GM23338 (cell line): ENCODE measurements around the gene PIK3C2G. TPM values are rescaled to one million over a fixed set of nuclear protein-coding genes. Genes with fewer than 3 reads are reported as not detected.

Experiments
- ATAC-seq: fragments of 200-7000 bp; cut with Tn5 transposase; 3 replicates; pipeline ENCODE4 v1.9.1; 2020
- DNase-seq: peaks from one replicate; pipeline ENCODE4 v3.0.0-alpha.2; 2015; ENCODE audit warnings: low spot score
- H2AFZ ChIP-seq: fragments of 200-600 bp; sonication (generic); 2 replicates; pipeline ENCODE4 v1.8.0; 2016; ENCODE audit warnings: antibody characterized with exemption, mild to moderate bottlenecking, moderate library complexity
- H3F3A ChIP-seq: fragments of 200-600 bp; sonication (generic); replicated peaks from 2 replicates; pipeline ENCODE4 v1.8.0; 2017; ENCODE audit warnings: antibody characterized with exemption, mixed run types, low read depth
- H3K27ac ChIP-seq: fragments of 200-600 bp; sonication (generic); 2 replicates; pipeline ENCODE4 v1.6.1; 2016; ENCODE audit warnings: low read depth
- H3K27me3 ChIP-seq: fragments of 200-600 bp; sonication (generic); 2 replicates; pipeline ENCODE4 v1.8.0; 2016; ENCODE audit warnings: mild to moderate bottlenecking, mixed run types, moderate library complexity; ENCODE audit not compliant: insufficient read depth
- H3K36me3 ChIP-seq: fragments of 200-600 bp; sonication (generic); 2 replicates; pipeline ENCODE4 v1.8.0; 2016; ENCODE audit warnings: mild to moderate bottlenecking; ENCODE audit not compliant: insufficient read depth
- H3K4me1 ChIP-seq: fragments of 200-600 bp; sonication (generic); 2 replicates; pipeline ENCODE4 v1.8.0; 2016; ENCODE audit warnings: mild to moderate bottlenecking, moderate library complexity; ENCODE audit not compliant: insufficient read depth
- H3K4me2 ChIP-seq: fragments of 200-600 bp; sonication (generic); 2 replicates; pipeline ENCODE4 v1.7.1; 2017; ENCODE audit warnings: mixed run types
- H3K4me3 ChIP-seq: fragments of 200-600 bp; sonication (generic); 2 replicates; pipeline ENCODE4 v1.6.1; 2016; ENCODE audit warnings: mixed run types
- H3K79me2 ChIP-seq: fragments of 200-600 bp; sonication (generic); replicated peaks from 2 replicates; pipeline ENCODE4 v1.8.0; 2017; ENCODE audit warnings: mild to moderate bottlenecking; ENCODE audit not compliant: insufficient read depth
- H3K9me2 ChIP-seq: fragments of 200-600 bp; sonication (generic); 2 replicates; pipeline ENCODE4 v1.8.0; 2017; ENCODE audit not compliant: insufficient read depth
- H4K20me1 ChIP-seq: fragments of 200-600 bp; sonication (generic); replicated peaks from 2 replicates; pipeline ENCODE4 v1.8.0; 2017; ENCODE audit warnings: mild to moderate bottlenecking; ENCODE audit not compliant: insufficient read depth
- H3K27ac Mint-ChIP-seq: 2 replicates; pipeline ENCODE4 v1.8.0; 2020; ENCODE audit warnings: inconsistent platforms, mild to moderate bottlenecking, moderate library complexity, mixed read lengths
- H3K27me3 Mint-ChIP-seq: 3 replicates; pipeline ENCODE4 v1.8.0; 2022; ENCODE audit warnings: low read depth, mild to moderate bottlenecking, moderate library complexity, mixed read lengths, inconsistent platforms; ENCODE audit not compliant: insufficient read depth, poor library complexity
- H3K36me3 Mint-ChIP-seq: 3 replicates; pipeline ENCODE4 v1.8.0; 2021; ENCODE audit warnings: low read depth, mild to moderate bottlenecking, inconsistent platforms, moderate library complexity, mixed read lengths
- H3K4me1 Mint-ChIP-seq: 3 replicates; pipeline ENCODE4 v1.8.0; 2020; ENCODE audit warnings: mild to moderate bottlenecking, inconsistent platforms, mixed read lengths
- H3K4me3 Mint-ChIP-seq: 3 replicates; pipeline ENCODE4 v1.8.0; 2021; ENCODE audit warnings: moderate library complexity, mild to moderate bottlenecking, inconsistent platforms, mixed read lengths
- H3K9me3 Mint-ChIP-seq: 3 replicates; pipeline ENCODE4 v1.8.0; 2020; ENCODE audit warnings: moderate library complexity, mild to moderate bottlenecking, inconsistent platforms, mixed read lengths
- CREB1 ChIP-seq: fragments of 250-450 bp; sonication (Bioruptor Pico); IDR thresholded peaks from 2 replicates; pipeline ENCODE4 v1.5.0; 2020; ENCODE audit warnings: low read depth, mild to moderate bottlenecking, moderate library complexity
- EZH2 ChIP-seq: fragments of 200-600 bp; sonication (generic); IDR thresholded peaks from one replicate; pipeline ENCODE4 v1.8.0; 2017; ENCODE audit warnings: antibody characterized with exemption, mild to moderate bottlenecking, low read depth; ENCODE audit not compliant: unreplicated experiment
- EZH2phosphoT487 ChIP-seq: fragments of 200-600 bp; sonication (generic); IDR thresholded peaks from one replicate; pipeline ENCODE4 v1.8.1; 2018; ENCODE audit warnings: antibody characterized with exemption; ENCODE audit not compliant: unreplicated experiment
- JUNB ChIP-seq: IDR thresholded peaks from one replicate; pipeline ENCODE4 v1.6.1; 2016; ENCODE audit warnings: antibody characterized with exemption; ENCODE audit not compliant: unreplicated experiment
- POLR2AphosphoS5 ChIP-seq: IDR thresholded peaks from 2 replicates; pipeline ENCODE4 v1.6.1; 2016; ENCODE audit warnings: antibody characterized with exemption, low read depth
- STAT1 ChIP-seq: IDR thresholded peaks from one replicate; pipeline ENCODE4 v1.6.1; 2016; ENCODE audit warnings: antibody characterized with exemption; ENCODE audit not compliant: unreplicated experiment
- ZNF114 ChIP-seq: fragments of 250-450 bp; sonication (Bioruptor Pico); IDR thresholded peaks from 2 replicates; pipeline ENCODE4 v1.5.0; 2020; ENCODE audit warnings: mild to moderate bottlenecking, moderate library complexity
- ZNF331 ChIP-seq: fragments of 250-450 bp; sonication (Bioruptor Pico); IDR thresholded peaks from 2 replicates; pipeline ENCODE4 v1.5.0; 2020; ENCODE audit warnings: low read depth, mild to moderate bottlenecking, moderate library complexity
- polyA plus RNA-seq: library from polyadenylated mRNA; unstranded; fragments of >200 nt; fragmentation: Nextera tagmentation; extraction: Ambion mirVana; gene quantifications from 2 replicates; pipeline ENCODE4 v1.2.1, GENCODE V29; 2016
- total RNA-seq: library from RNA; depleted of rRNA; stranded (reverse); fragments of >200 nt; shearing (Covaris generic); gene quantifications from 2 replicates; pipeline ENCODE4 v1.2.3, GENCODE V29; 2014
- TF ChIP-seq, protein P1 (sequence below): fragments of 250-450 bp; sonication (Bioruptor Pico); IDR thresholded peaks from 2 replicates; pipeline ENCODE4 v1.5.0; 2020; ENCODE audit warnings: mild to moderate bottlenecking, moderate library complexity
- TF ChIP-seq, protein P2 (sequence below): IDR thresholded peaks from 2 replicates; pipeline ENCODE4 v1.6.1; 2016; ENCODE audit warnings: antibody characterized with exemption
- TF ChIP-seq, protein P3 (sequence below), 2 experiments: fragments of 200-600 bp in 1 of 2; sonication (generic) in 1 of 2; conservative IDR thresholded peaks; 2 replicates each; pipeline versions ENCODE4 v1.5.1 to v1.6.1; 2016 to 2017; ENCODE audit warnings: antibody characterized with exemption in 2 of 2, low read depth in 2 of 2, mild to moderate bottlenecking in 2 of 2, moderate library complexity in 1 of 2

The PIK3C2G gene
- total and polyA plus RNA-seq, 2 experiments from 2014 or later = not detected

DNA sequence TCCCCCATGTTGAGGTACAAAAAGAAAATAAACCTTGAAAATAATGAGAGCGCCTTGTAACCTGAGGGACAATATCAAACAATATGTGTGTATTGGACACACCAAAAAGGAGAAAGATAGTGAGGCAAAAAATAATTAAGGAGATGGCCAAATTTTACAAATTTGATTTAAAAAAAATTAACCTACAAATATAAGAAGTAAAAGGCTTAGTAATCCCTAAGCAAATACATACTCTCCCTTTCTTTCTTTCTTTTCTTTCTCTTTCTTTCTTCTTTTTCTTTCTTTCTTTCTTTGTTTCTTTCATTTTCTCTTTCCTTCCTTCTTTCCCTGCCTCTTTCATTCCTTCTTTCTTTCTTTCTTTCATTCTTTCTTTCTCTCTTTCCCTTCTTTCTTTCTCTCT is 133.4 kb downstream of the PIK3C2G start:
- Histone ChIP-seq H3K27ac (no peak overlapping the region), H2AFZ (no peak overlapping the region), H3K4me1 (no peaks in the 10 kb centered on the region), H3K36me3 (no peaks in the 10 kb centered on the region), H3K4me2 (no peak overlapping the region), H3K79me2 (no peaks in the 10 kb centered on the region), H3K4me3 (no peak overlapping the region), H4K20me1 (no peaks in the 10 kb centered on the region), H3K9me2 (no peaks in the 10 kb centered on the region), H3F3A (no peaks in the 10 kb centered on the region), H3K27me3 (no peaks in the 10 kb centered on the region)
- ATAC-seq (no peak), DNase-seq (no peak)
- H3K4me3 Mint-ChIP-seq = no peak overlapping the region
- H3K27ac Mint-ChIP-seq = no peak overlapping the region
- no peaks in the 10 kb centered on the region for H3K9me3 Mint-ChIP-seq
- H3K36me3 Mint-ChIP-seq = no peaks in the 10 kb centered on the region
- TF ChIP-seq EZH2 = no peak
- H3K27me3 Mint-ChIP-seq = no peaks in the 10 kb centered on the region
- H3K4me1 Mint-ChIP-seq = 0 out of 3 replicates have a peak, but pooled peaks cover 4% of the 10 kb centered on the region

DNA sequence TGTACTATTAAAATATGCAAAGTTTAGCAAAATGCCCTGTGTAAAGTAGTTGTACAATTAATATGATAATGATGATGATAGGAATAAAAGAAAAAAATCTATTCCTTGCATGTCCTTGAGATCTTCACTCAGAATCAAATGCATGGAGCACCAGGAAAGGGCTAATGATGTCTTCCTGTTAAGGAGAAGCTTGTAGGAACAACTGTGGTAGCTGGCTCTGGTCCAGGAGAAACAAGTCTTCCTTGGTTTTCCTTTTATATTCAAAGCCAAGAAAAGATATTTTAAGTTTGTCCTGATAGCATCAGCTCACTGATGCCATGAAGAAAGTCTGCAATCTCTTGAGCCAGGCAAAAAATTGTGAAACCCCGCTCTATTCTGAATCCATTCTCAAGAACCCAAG is 138.9 kb downstream of the PIK3C2G start:
- Mint-ChIP-seq H3K36me3 (no peaks in the 10 kb centered on the region), H3K27me3 (no peaks in the 10 kb centered on the region), H3K4me1 (peaks cover 28% of the 10 kb centered on the region), H3K9me3 (no peaks in the 10 kb centered on the region), H3K27ac (no peak overlapping the region), H3K4me3 (no peak overlapping the region)
- no peak overlapping the region for H3K4me3 ChIP-seq
- no peaks in the 10 kb centered on the region for H3K9me2 ChIP-seq
- no peaks in the 10 kb centered on the region for H4K20me1 ChIP-seq
- no peaks in the 10 kb centered on the region for H3K36me3 ChIP-seq
- peaks cover 25% of the 10 kb centered on the region for H3K4me1 ChIP-seq
- no peaks in the 10 kb centered on the region for H3K27me3 ChIP-seq
- H2AFZ ChIP-seq = no peak overlapping the region
- ATAC-seq (no peak), DNase-seq (no peak)
- H3K79me2 ChIP-seq = no peaks in the 10 kb centered on the region
- H3K4me2 ChIP-seq = no peak overlapping the region
- H3K27ac ChIP-seq = no peak overlapping the region
- no peaks in the 10 kb centered on the region for H3F3A ChIP-seq
- TF ChIP-seq, protein P1, sequence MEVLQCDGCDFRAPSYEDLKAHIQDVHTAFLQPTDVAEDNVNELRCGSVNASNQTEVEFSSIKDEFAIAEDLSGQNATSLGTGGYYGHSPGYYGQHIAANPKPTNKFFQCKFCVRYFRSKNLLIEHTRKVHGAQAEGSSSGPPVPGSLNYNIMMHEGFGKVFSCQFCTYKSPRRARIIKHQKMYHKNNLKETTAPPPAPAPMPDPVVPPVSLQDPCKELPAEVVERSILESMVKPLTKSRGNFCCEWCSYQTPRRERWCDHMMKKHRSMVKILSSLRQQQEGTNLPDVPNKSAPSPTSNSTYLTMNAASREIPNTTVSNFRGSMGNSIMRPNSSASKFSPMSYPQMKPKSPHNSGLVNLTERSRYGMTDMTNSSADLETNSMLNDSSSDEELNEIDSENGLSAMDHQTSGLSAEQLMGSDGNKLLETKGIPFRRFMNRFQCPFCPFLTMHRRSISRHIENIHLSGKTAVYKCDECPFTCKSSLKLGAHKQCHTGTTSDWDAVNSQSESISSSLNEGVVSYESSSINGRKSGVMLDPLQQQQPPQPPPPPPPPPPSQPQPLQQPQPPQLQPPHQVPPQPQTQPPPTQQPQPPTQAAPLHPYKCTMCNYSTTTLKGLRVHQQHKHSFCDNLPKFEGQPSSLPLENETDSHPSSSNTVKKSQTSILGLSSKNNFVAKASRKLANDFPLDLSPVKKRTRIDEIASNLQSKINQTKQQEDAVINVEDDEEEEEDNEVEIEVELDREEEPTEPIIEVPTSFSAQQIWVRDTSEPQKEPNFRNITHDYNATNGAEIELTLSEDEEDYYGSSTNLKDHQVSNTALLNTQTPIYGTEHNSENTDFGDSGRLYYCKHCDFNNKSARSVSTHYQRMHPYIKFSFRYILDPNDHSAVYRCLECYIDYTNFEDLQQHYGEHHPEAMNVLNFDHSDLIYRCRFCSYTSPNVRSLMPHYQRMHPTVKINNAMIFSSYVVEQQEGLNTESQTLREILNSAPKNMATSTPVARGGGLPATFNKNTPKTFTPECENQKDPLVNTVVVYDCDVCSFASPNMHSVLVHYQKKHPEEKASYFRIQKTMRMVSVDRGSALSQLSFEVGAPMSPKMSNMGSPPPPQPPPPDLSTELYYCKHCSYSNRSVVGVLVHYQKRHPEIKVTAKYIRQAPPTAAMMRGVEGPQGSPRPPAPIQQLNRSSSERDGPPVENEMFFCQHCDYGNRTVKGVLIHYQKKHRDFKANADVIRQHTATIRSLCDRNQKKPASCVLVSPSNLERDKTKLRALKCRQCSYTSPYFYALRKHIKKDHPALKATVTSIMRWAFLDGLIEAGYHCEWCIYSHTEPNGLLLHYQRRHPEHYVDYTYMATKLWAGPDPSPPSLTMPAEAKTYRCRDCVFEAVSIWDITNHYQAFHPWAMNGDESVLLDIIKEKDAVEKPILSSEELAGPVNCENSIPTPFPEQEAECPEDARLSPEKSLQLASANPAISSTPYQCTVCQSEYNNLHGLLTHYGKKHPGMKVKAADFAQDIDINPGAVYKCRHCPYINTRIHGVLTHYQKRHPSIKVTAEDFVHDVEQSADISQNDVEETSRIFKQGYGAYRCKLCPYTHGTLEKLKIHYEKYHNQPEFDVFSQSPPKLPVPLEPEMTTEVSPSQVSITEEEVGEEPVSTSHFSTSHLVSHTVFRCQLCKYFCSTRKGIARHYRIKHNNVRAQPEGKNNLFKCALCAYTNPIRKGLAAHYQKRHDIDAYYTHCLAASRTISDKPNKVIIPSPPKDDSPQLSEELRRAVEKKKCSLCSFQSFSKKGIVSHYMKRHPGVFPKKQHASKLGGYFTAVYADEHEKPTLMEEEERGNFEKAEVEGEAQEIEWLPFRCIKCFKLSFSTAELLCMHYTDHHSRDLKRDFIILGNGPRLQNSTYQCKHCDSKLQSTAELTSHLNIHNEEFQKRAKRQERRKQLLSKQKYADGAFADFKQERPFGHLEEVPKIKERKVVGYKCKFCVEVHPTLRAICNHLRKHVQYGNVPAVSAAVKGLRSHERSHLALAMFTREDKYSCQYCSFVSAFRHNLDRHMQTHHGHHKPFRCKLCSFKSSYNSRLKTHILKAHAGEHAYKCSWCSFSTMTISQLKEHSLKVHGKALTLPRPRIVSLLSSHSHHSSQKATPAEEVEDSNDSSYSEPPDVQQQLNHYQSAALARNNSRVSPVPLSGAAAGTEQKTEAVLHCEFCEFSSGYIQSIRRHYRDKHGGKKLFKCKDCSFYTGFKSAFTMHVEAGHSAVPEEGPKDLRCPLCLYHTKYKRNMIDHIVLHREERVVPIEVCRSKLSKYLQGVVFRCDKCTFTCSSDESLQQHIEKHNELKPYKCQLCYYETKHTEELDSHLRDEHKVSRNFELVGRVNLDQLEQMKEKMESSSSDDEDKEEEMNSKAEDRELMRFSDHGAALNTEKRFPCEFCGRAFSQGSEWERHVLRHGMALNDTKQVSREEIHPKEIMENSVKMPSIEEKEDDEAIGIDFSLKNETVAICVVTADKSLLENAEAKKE = no peak
- TF ChIP-seq POLR2AphosphoS5 (no peak), JUNB (no peak), ZNF114 (CRISPR knock-in tag) (no peak), ZNF331 (CRISPR knock-in tag) (no peak), CREB1 (CRISPR knock-in tag) (no peak), STAT1 (no peak), EZH2 (no peak), EZH2phosphoT487 (no peak)
- TF ChIP-seq, protein P2, sequence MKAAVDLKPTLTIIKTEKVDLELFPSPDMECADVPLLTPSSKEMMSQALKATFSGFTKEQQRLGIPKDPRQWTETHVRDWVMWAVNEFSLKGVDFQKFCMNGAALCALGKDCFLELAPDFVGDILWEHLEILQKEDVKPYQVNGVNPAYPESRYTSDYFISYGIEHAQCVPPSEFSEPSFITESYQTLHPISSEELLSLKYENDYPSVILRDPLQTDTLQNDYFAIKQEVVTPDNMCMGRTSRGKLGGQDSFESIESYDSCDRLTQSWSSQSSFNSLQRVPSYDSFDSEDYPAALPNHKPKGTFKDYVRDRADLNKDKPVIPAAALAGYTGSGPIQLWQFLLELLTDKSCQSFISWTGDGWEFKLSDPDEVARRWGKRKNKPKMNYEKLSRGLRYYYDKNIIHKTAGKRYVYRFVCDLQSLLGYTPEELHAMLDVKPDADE = no peak
- TF ChIP-seq, protein P3, sequence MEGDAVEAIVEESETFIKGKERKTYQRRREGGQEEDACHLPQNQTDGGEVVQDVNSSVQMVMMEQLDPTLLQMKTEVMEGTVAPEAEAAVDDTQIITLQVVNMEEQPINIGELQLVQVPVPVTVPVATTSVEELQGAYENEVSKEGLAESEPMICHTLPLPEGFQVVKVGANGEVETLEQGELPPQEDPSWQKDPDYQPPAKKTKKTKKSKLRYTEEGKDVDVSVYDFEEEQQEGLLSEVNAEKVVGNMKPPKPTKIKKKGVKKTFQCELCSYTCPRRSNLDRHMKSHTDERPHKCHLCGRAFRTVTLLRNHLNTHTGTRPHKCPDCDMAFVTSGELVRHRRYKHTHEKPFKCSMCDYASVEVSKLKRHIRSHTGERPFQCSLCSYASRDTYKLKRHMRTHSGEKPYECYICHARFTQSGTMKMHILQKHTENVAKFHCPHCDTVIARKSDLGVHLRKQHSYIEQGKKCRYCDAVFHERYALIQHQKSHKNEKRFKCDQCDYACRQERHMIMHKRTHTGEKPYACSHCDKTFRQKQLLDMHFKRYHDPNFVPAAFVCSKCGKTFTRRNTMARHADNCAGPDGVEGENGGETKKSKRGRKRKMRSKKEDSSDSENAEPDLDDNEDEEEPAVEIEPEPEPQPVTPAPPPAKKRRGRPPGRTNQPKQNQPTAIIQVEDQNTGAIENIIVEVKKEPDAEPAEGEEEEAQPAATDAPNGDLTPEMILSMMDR (conservative IDR thresholded peaks at IDR 0.05; ENCODE audit: low read depth in 2 of 2) = no peak
